Astrocyte (in vitro differentiated cells and primary cell): ENCODE data around the gene LRFN5.

Experiments used
- EZH2 ChIP-seq: IDR thresholded peaks from 2 replicates; pipeline ENCODE4 v1.6.1; 2012; ENCODE audit warnings: mild to moderate bottlenecking, low read length, inconsistent platforms; ENCODE audit not compliant: insufficient read depth
- TF ChIP-seq, protein P1 (sequence below): IDR thresholded peaks from 2 replicates; pipeline ENCODE4 v1.5.1; 2011; ENCODE audit warnings: low read depth, mild to moderate bottlenecking, inconsistent platforms, low read length, moderate library complexity; ENCODE audit not compliant: insufficient read depth

DNA sequence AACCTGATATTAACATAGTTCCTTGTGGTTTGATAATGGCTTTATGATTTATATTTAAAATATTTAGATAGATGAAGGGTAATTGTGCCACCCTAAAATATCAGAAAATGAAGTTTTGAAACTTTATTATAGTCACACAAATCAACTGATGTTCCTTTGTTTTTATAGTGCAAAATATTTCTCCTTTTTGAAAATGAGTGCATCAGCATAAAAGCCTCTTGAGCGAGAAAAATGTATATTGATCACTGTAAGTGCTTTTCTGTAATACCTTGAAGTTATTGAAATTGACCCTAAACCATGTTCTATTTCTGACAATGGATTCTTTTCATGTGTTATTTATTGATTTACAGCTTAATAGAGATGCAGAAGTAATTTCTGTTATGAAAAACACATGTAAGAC lies 35.0 kb downstream of the LRFN5 start:
- TF ChIP-seq, protein P1, sequence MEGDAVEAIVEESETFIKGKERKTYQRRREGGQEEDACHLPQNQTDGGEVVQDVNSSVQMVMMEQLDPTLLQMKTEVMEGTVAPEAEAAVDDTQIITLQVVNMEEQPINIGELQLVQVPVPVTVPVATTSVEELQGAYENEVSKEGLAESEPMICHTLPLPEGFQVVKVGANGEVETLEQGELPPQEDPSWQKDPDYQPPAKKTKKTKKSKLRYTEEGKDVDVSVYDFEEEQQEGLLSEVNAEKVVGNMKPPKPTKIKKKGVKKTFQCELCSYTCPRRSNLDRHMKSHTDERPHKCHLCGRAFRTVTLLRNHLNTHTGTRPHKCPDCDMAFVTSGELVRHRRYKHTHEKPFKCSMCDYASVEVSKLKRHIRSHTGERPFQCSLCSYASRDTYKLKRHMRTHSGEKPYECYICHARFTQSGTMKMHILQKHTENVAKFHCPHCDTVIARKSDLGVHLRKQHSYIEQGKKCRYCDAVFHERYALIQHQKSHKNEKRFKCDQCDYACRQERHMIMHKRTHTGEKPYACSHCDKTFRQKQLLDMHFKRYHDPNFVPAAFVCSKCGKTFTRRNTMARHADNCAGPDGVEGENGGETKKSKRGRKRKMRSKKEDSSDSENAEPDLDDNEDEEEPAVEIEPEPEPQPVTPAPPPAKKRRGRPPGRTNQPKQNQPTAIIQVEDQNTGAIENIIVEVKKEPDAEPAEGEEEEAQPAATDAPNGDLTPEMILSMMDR = no peak
- TF ChIP-seq EZH2 = no peak
